Activated naive CD4-positive, alpha-beta T cell treated with anti-CD3 and anti-CD28 coated beads, Interleukin-2, amount 50 U/mL, for 72 hours (primary cell): ENCODE measurements around the gene TMEM179B. TPM values are rescaled to one million over a fixed set of nuclear protein-coding genes. Genes with fewer than 3 reads are reported as not detected.

ENCODE experiments used
- ATAC-seq, 2 donors: fragments of 150-1000 bp; cut with Tn5 transposase; 2 replicates each; pipeline ENCODE4 v1.10.0; 2021; ENCODE audit warnings: mild to moderate bottlenecking in 2 of 2, moderate library complexity in 2 of 2
- DNase-seq, 2 donors: peaks; one replicate each; pipeline ENCODE4 v3.0.0; 2021 to 2022; ENCODE audit warnings: low spot score in 2 of 2
- H3K27ac Mint-ChIP-seq, 2 donors: one replicate each; pipeline ENCODE4 v1.8.0; 2022; ENCODE audit warnings: mild to moderate bottlenecking in 2 of 2, mixed read lengths in 2 of 2
- H3K36me3 Mint-ChIP-seq, 2 donors: one replicate each; pipeline ENCODE4 v1.8.0; 2022; ENCODE audit warnings: mixed read lengths in 2 of 2
- H3K9me3 Mint-ChIP-seq, 2 donors: one replicate each; pipeline ENCODE4 v1.8.0; 2022; ENCODE audit warnings: mixed read lengths in 2 of 2
- total RNA-seq, 2 donors: library from RNA; stranded (reverse); gene quantifications; one replicate each; pipeline ENCODE4 v1.2.3, GENCODE V29; 2022

TMEM179B gene
- total RNA-seq, 2 donors from 2014 or later: 19.5 to 20.9 TPM

- peak in 1 of 2 donors; percentile 32 for ATAC-seq
- peak overlapping the region; percentile 79 to 94 for H3K27ac Mint-ChIP-seq
- no peaks in the 10 kb centered on the region for H3K9me3 Mint-ChIP-seq
- no peak for DNase-seq
- H3K36me3 Mint-ChIP-seq: peaks cover 11 to 17% of the 10 kb centered on the region in 2 donors
Measured at GRCh38 chr11:62777389-62777788, 9.8 kb upstream of the TMEM179B start.

DNA sequence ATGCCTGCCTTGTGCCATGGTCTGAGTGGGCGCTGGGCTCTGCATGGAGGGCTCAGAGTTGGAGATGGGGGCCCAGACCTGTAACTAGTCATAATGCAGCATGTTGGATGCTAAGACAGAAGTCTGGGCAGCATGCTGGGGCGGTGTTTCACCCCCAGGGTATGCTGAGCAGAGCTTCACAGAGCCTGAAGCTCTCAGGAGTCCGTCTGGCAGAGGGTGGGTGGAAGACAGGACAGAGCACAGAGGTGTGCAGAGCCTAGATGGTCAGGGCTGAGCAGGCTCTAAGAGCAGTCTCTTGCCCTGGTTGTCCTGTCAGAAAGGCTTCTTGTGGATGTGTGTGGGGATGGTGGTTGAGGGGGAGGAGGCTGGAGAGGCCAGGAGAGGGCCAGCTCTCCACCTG lies 8.8 kb upstream of the TMEM179B start:
- DNase-seq (no peak), ATAC-seq (peak in 1 of 2 donors; percentile 9)
- Mint-ChIP-seq H3K36me3 (peaks cover 16 to 17% of the 10 kb centered on the region in 2 donors), H3K27ac (peak overlapping the region; percentile 79 to 93), H3K9me3 (no peaks in the 10 kb centered on the region)

DNA sequence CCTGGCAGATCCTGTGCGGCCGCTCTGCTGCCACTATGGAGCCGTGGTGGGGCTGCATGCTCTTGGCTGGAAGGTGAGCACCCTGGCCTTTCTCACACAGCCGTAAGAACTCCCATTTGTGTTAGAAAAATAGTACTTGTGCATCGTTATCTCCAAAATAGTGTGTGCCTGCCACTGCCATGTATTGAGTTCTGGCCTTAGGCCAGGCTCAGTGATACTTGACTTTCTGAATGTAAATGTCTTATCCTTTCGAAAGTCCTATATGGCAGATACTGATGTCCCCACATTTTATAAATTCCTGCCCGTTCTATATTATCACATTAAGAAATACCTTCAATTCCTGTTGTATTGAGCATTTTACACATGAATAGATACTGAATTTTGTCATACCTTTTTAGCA lies 4.4 kb upstream of the TMEM179B start:
- DNase-seq: no peak
- ATAC-seq: no peak
- H3K36me3 Mint-ChIP-seq: peaks cover 11 to 23% of the 10 kb centered on the region in 2 donors
- no peaks in the 10 kb centered on the region for H3K9me3 Mint-ChIP-seq
- H3K27ac Mint-ChIP-seq: peak overlapping the region in 1 of 2 donors; percentile 14

GRCh38 chr11:62786318-62787004 lies 741 bp upstream of the TMEM179B start:
- DNase-seq: peak; percentile 91
- Mint-ChIP-seq H3K36me3 (peaks cover 27 to 29% of the 10 kb centered on the region in 2 donors), H3K27ac (peak overlapping the region; percentile 66 to 90), H3K9me3 (no peaks in the 10 kb centered on the region)
- ATAC-seq: peak; percentile 69 to 74

- peak overlapping the region; percentile 75 to 90 for H3K27ac Mint-ChIP-seq
- no peaks in the 10 kb centered on the region for H3K9me3 Mint-ChIP-seq
- peaks cover 33 to 37% of the 10 kb centered on the region in 2 donors for H3K36me3 Mint-ChIP-seq
- ATAC-seq (no peak), DNase-seq (no peak)
Measured at GRCh38 chr11:62788991-62789390, 1.8 kb downstream of the TMEM179B start.

GRCh38 chr11:62789576-62789975 lies 2.4 kb downstream of the TMEM179B start:
- H3K36me3 Mint-ChIP-seq: peaks cover 33 to 40% of the 10 kb centered on the region in 2 donors
- no peaks in the 10 kb centered on the region for H3K9me3 Mint-ChIP-seq
- DNase-seq (no peak), ATAC-seq (no peak)
- peak overlapping the region; percentile 75 to 90 for H3K27ac Mint-ChIP-seq

GRCh38 chr11:62791501-62792201 lies 4.4 kb downstream of the TMEM179B start, which contains the start of gene TMEM223:
Gene TMEM223, minus strand, starts transcription at chr11:62792006. Its CDS starts 12 bp downstream, at chr11:62791994.
- peak; percentile 74 to 80 for ATAC-seq
- H3K36me3 Mint-ChIP-seq: peaks cover 43 to 46% of the 10 kb centered on the region in 2 donors
- H3K27ac Mint-ChIP-seq: peak within 1 kb of the TSS; percentile 90 to 98
- no peaks in the 10 kb centered on the region for H3K9me3 Mint-ChIP-seq
- DNase-seq: peak; percentile 87 to 94

GRCh38 chr11:62792202-62792575 lies 5.0 kb downstream of the TMEM179B start:
- Mint-ChIP-seq H3K9me3 (no peaks in the 10 kb centered on the region), H3K27ac (peak overlapping the region; percentile 82 to 90), H3K36me3 (peaks cover 42 to 44% of the 10 kb centered on the region in 2 donors)
- ATAC-seq (peak in 1 of 2 donors; percentile 8), DNase-seq (no peak)

DNA sequence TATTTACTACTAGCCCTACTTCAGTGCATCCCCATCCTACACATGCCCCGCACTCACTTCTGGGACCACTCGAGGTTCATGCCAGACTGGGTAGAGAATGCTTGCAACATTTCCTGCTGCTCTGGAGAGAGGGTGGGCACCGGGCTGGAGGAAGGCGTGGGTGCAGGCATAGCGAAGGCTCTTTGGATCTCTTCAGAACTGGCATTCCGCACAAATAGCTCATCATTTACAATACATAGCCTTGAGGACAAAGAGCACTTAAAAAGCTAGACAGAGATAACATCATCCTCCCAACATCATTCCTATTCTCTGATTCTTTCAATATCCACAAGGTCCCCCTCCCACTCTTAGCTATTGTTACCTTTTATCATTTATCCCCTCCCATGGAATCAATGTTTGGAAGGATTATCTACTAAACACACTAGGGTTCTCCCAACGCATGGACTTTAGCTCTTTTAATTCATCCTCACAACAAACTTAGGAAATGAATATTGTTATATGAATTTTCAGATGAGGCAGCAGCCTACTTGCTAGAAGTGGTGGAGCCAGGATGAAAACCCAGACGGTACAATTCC lies 7.1 kb downstream of the TMEM179B start:
- no peaks in the 10 kb centered on the region for H3K9me3 Mint-ChIP-seq
- H3K36me3 Mint-ChIP-seq: peaks cover 35 to 38% of the 10 kb centered on the region in 2 donors
- DNase-seq: no peak
- ATAC-seq: no peak
- peak overlapping the region; percentile 18 to 83 for H3K27ac Mint-ChIP-seq

GRCh38 chr11:62796281-62796680 lies 9.1 kb downstream of the TMEM179B start:
- H3K27ac Mint-ChIP-seq: peak overlapping the region in 1 of 2 donors; percentile 72
- DNase-seq: no peak
- no peaks in the 10 kb centered on the region for H3K9me3 Mint-ChIP-seq
- peaks cover 23 to 39% of the 10 kb centered on the region in 2 donors for H3K36me3 Mint-ChIP-seq
- ATAC-seq: no peak

- Mint-ChIP-seq H3K36me3 (peaks cover 23 to 49% of the 10 kb centered on the region in 2 donors), H3K9me3 (no peaks in the 10 kb centered on the region), H3K27ac (peak overlapping the region; percentile 72 to 96)
- ATAC-seq (peak; percentile 6 to 14), DNase-seq (no peak)
Measured at GRCh38 chr11:62799486-62799885, 12.3 kb downstream of the TMEM179B start.

DNA sequence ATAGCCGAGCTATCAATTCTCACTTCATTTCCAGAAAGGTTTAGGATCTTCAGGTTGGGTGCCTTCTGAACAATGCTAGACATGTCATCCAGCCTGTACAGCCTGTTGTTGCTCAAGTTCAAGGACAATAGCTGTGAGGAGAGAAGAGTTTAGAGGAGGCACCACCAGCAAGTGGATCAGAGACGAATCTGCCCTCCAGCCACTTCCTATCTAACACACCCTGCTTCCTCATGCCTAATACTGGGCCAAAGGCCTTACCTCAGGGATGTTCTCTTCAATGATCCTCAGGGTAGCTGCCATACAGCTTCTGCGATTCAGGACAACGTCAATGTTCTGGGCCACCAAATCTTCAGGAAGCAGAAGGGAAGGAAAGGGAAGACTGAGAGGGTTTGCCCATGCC lies 13.9 kb downstream of the TMEM179B start:
- DNase-seq: no peak
- ATAC-seq: no peak
- Mint-ChIP-seq H3K27ac (peak overlapping the region; percentile 81 to 88), H3K9me3 (no peaks in the 10 kb centered on the region), H3K36me3 (peaks cover 27 to 48% of the 10 kb centered on the region in 2 donors)

- Mint-ChIP-seq H3K36me3 (peaks cover 24 to 45% of the 10 kb centered on the region in 2 donors), H3K27ac (peak overlapping the region; percentile 98 to 100), H3K9me3 (no peaks in the 10 kb centered on the region)
- DNase-seq: peak in 1 of 2 donors; percentile 33
- ATAC-seq: peak; percentile 42 to 51
Measured at GRCh38 chr11:62804310-62805075, 17.3 kb downstream of the TMEM179B start.

GRCh38 chr11:62805076-62805892 lies 18.1 kb downstream of the TMEM179B start, which contains the start of gene NXF1:
Gene NXF1, minus strand, starts transcription at chr11:62805440. Its CDS starts 84 bp downstream, at chr11:62805356.
- DNase-seq (peak; percentile 98), ATAC-seq (peak; percentile 75 to 78)
- no peaks in the 10 kb centered on the region for H3K9me3 Mint-ChIP-seq
- H3K27ac Mint-ChIP-seq: peak within 1 kb of the TSS; percentile 98 to 100
- peaks cover 24 to 39% of the 10 kb centered on the region in 2 donors for H3K36me3 Mint-ChIP-seq

- DNase-seq (no peak), ATAC-seq (peak in 1 of 2 donors; percentile 22)
- no peaks in the 10 kb centered on the region for H3K9me3 Mint-ChIP-seq
- H3K27ac Mint-ChIP-seq: peak overlapping the region; percentile 74 to 98
- H3K36me3 Mint-ChIP-seq: peaks cover 24 to 37% of the 10 kb centered on the region in 2 donors
Measured at GRCh38 chr11:62805961-62806441, 18.8 kb downstream of the TMEM179B start.
